Right lobe of liver (tissue), 4 donors: ENCODE measurements around the gene CELSR3.

ENCODE experiments used
- CTCF ChIP-seq, 4 donors: fragments of 200-600 bp in 3 of 4; fragments of 450-650 bp in 1 of 4; IDR thresholded peaks; one replicate each; pipeline versions ENCODE4 v1.5.1 to v1.8.0; 2016 to 2022; ENCODE audit warnings: antibody characterized with exemption in 4 of 4, mild to moderate bottlenecking in 2 of 4
- POLR2A ChIP-seq: fragments of 450-650 bp; IDR thresholded peaks from one replicate; pipeline ENCODE4 v1.6.1; 2017; ENCODE audit warnings: antibody characterized with exemption, mild to moderate bottlenecking
- donor health status: DM: no; HTN: no; CAD: no.
- donor health status: DM: no; HTN: no; CAD: no.
- donor health status: DM: no; HTN: yes; CAD: no.

- TF ChIP-seq CTCF (IDR thresholded peaks at IDR 0.05) (no peak), POLR2A (no peak)
Measured at GRCh38 chr3:48694610-48695392, 32.1 kb upstream of the CELSR3 start.
